ENCODE data around the gene OR8B12.
"Not testable (repeated sequence)": the region's sequence is repeated elsewhere in the genome, so short reads cannot be mapped to it uniquely, and the experiment has no call there.

OR8B12 gene

DNA sequence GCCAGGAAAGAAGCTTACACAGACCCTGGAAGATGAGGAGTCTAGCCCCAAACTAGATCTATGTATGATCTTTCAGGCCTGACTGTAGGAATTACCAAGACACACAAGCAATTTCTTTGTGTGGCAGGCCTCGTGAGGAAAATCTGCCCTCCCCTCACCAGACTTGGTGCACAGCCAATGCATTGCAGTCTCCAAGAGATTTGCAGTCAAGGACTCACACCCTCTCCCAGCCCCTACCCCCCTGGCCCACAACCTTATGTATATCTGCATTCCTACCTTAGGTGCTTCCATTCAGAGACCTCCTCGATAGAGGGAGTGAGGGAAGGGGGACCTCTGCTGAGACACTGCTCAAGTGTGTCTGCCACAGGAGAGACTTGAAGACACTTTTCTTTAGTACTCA, 9.8 kb downstream of the OR8B12 start:
- no peaks in the 10 kb centered on the region for H3K4me1 ChIP-seq (ENCODE audit: control insufficient read depth, insufficient read depth, low read length)
- no peak overlapping the region for H3K4me3 ChIP-seq (ENCODE audit: insufficient read depth, low read depth, low read length)
- H3K27me3 ChIP-seq (ENCODE audit: control insufficient read depth, insufficient read depth, low read length, poor library complexity, severe bottlenecking), result no peaks in the 10 kb centered on the region
- H3K36me3 ChIP-seq (ENCODE audit: control insufficient read depth, insufficient read depth, low read length), result no peaks in the 10 kb centered on the region
- H3K9me3 ChIP-seq (ENCODE audit: control insufficient read depth, low read length), result no peaks in the 10 kb centered on the region
- H3K27ac ChIP-seq (ENCODE audit: insufficient read depth, low read depth, low read length, poor library complexity, severe bottlenecking), result no peak overlapping the region
- 86 to 93% methylated on average over 2 of the region's 2 CpGs for WGBS, 2 experiments

DNA sequence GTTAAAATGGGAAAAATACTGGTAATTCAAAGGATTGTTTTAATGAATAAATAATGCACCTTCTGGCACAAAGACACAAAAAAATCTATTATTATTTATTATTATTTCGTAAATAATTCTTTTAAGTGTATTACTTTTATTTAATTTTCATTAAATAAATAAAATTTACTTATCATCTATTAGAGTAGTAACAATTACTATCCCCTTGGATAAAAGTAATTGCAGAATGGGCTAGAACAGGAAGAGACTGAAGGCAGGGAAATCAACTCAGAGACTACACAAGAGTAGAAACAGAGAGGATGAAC, 23.0 kb downstream of the OR8B12 start:
- no peak overlapping the region for H3K27ac ChIP-seq (ENCODE audit: insufficient read depth, low read depth, low read length, poor library complexity, severe bottlenecking)
- H3K9me3 ChIP-seq (ENCODE audit: control insufficient read depth, low read length), result no peaks in the 10 kb centered on the region
- no peaks in the 10 kb centered on the region for H3K36me3 ChIP-seq (ENCODE audit: control insufficient read depth, insufficient read depth, low read length)
- no peaks in the 10 kb centered on the region for H3K4me1 ChIP-seq (ENCODE audit: control insufficient read depth, insufficient read depth, low read length)
- no peaks in the 10 kb centered on the region for H3K27me3 ChIP-seq (ENCODE audit: control insufficient read depth, insufficient read depth, low read length, poor library complexity, severe bottlenecking)
- H3K4me3 ChIP-seq (ENCODE audit: insufficient read depth, low read depth, low read length), result no peak overlapping the region
- no CpG with 5 or more reads among the region's 1 CpG for WGBS, 2 experiments

DNA sequence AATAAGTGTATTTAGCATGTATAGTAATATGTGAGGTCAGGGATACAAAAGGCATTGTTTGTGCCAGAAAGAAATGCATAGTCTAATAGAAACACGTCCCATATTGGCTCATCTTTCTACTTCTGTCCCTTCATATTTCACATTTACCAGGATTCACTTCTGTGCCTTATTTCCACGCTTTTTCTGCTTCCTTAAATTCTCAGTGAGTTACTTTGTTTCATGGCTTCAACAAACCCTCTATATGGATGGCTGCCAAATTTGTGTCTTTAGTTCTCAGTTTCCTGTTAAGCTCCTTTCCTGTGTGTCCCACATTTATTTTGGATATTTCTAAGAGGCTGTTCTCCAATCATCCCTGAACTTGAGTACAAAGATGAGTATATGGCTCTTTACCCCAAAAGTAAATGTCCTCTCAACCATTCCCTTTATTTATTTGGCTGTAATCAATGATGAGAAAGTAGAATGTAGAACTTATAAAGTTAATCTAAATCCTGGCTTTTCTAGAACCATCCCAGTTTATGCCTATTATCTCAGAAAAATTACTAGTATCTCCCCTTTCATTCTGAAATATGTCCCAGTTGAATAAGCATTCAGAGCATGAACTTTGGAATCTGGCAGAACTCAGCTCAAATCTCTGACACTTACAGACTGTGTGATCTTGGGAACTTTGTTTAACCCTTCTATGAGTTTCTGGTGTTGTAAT, 23.5 kb downstream of the OR8B12 start:
- no peak overlapping the region for H3K27ac ChIP-seq (ENCODE audit: insufficient read depth, low read depth, low read length, poor library complexity, severe bottlenecking)

DNA sequence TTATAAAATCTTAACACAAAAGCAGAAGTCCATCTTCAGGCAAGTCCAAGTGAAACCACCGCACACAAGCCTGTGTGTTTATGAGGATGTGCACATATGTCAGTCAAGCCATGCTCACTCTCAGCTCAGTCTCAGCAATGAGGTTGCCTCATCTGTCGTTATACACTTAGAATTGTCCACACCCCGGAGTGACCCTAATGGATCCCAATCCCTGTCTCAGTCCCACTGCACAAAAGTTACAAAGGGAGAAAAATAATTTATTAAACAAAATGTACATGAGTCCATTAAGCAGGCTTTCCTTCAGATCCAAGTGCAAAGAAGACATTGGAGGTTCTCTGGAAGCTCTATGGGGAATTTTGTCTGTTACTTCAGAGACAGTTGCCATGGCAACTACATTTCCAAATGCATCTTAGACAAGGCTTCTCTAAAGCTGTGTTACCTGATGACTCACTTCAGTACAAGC, 24.4 kb downstream of the OR8B12 start:
- no peaks in the 10 kb centered on the region for H3K36me3 ChIP-seq (ENCODE audit: control insufficient read depth, insufficient read depth, low read length)
- no peaks in the 10 kb centered on the region for H3K4me1 ChIP-seq (ENCODE audit: control insufficient read depth, insufficient read depth, low read length)
- no peaks in the 10 kb centered on the region for H3K9me3 ChIP-seq (ENCODE audit: control insufficient read depth, low read length)
- H3K27me3 ChIP-seq (ENCODE audit: control insufficient read depth, insufficient read depth, low read length, poor library complexity, severe bottlenecking), result no peaks in the 10 kb centered on the region
- H3K27ac ChIP-seq (ENCODE audit: insufficient read depth, low read depth, low read length, poor library complexity, severe bottlenecking), result no peak overlapping the region
- WGBS, 2 experiments, result 95 to 100% methylated on average over 3 of the region's 3 CpGs
- no peak overlapping the region for H3K4me3 ChIP-seq (ENCODE audit: insufficient read depth, low read depth, low read length)

More for the DNA sequence above, 23.5 kb downstream of the OR8B12 start:
- 79 to 84% methylated on average over 2 of the region's 2 CpGs for WGBS, 2 experiments
- Histone ChIP-seq H3K27me3 (ENCODE audit: control insufficient read depth, insufficient read depth, low read length, poor library complexity, severe bottlenecking) (no peaks in the 10 kb centered on the region), H3K4me1 (ENCODE audit: control insufficient read depth, insufficient read depth, low read length) (no peaks in the 10 kb centered on the region), H3K9me3 (ENCODE audit: control insufficient read depth, low read length) (no peaks in the 10 kb centered on the region), H3K4me3 (ENCODE audit: insufficient read depth, low read depth, low read length) (no peak overlapping the region), H3K36me3 (ENCODE audit: control insufficient read depth, insufficient read depth, low read length) (no peaks in the 10 kb centered on the region)

DNA sequence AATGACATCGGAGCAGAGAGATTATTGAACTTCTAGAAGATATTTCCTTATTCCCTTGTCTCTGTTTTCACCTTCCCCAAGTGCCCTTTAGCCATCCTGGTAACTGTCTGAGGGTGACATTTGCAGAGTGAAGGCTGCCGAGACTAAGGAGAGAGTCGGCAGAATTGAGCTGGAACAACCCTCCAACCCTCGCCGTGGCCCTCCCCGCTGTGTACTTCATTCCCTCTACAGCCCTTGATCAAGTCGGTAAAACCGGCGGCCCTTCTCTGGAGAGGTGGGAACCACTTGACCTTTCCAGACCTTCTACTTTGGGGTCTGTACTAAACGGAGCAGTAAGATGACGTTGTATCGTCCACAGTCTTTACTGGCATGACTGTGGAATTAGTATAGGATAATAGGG, 26.1 kb downstream of the OR8B12 start:
- Histone ChIP-seq H3K27me3 (ENCODE audit: control insufficient read depth, insufficient read depth, low read length, poor library complexity, severe bottlenecking) (no peaks in the 10 kb centered on the region), H3K9me3 (ENCODE audit: control insufficient read depth, low read length) (no peaks in the 10 kb centered on the region), H3K36me3 (ENCODE audit: control insufficient read depth, insufficient read depth, low read length) (no peaks in the 10 kb centered on the region), H3K4me3 (ENCODE audit: insufficient read depth, low read depth, low read length) (no peak overlapping the region), H3K4me1 (ENCODE audit: control insufficient read depth, insufficient read depth, low read length) (no peaks in the 10 kb centered on the region), H3K27ac (ENCODE audit: insufficient read depth, low read depth, low read length, poor library complexity, severe bottlenecking) (no peak overlapping the region)
- 94 to 95% methylated on average over 12 of the region's 12 CpGs for WGBS, 2 experiments

DNA sequence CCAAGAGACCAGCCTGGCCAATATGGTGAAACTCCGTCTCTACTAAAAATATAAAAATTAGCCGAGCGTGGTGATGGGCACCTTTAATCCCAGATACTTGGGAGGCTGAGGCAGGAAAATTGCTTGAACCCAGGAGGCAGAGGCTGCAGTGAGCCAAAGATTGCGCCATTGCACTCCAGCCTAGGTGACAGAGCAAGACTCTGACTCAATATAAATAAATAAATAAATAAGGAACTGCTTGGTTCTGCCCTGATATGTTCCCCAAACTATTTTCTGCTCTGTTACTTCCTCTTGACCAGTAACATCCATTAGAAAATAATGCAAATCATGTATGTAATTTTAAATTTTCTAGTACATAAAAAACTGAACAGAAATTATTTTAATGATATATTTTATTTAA, 28.8 kb downstream of the OR8B12 start:
- not testable (repeated sequence) for H3K27me3 ChIP-seq (ENCODE audit: control insufficient read depth, insufficient read depth, low read length, poor library complexity, severe bottlenecking); H3K36me3 ChIP-seq (ENCODE audit: control insufficient read depth, insufficient read depth, low read length); H3K9me3 ChIP-seq (ENCODE audit: control insufficient read depth, low read length); H3K4me3 ChIP-seq (ENCODE audit: insufficient read depth, low read depth, low read length); H3K27ac ChIP-seq (ENCODE audit: insufficient read depth, low read depth, low read length, poor library complexity, severe bottlenecking); H3K4me1 ChIP-seq (ENCODE audit: control insufficient read depth, insufficient read depth, low read length)
- 91 to 96% methylated on average over 4 of the region's 4 CpGs for WGBS, 2 experiments

DNA sequence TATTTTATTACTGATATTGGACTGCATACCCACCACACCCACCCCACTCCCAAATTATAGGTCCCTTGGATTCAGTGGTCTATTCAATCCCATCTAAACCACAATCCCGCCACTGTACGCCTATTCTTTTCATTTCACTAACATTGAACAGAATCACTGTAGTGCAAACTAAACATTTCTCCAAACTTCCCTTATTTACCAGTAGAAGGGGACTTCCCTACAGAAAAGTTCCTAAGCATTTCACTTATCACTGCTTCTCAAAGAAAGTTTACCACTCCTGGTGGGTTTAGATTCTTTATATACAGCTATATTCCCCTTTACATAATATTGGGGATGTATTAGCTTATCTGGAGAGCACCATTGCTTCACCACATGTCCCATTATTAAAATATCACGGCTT, 29.3 kb downstream of the OR8B12 start:
- H3K9me3 ChIP-seq (ENCODE audit: control insufficient read depth, low read length), result no peaks in the 10 kb centered on the region
- WGBS, 2 experiments, result 94 to 96% methylated on average over 3 of the region's 3 CpGs
- H3K4me1 ChIP-seq (ENCODE audit: control insufficient read depth, insufficient read depth, low read length), result no peaks in the 10 kb centered on the region
- no peak overlapping the region for H3K4me3 ChIP-seq (ENCODE audit: insufficient read depth, low read depth, low read length)
- H3K27me3 ChIP-seq (ENCODE audit: control insufficient read depth, insufficient read depth, low read length, poor library complexity, severe bottlenecking), result no peaks in the 10 kb centered on the region
- no peaks in the 10 kb centered on the region for H3K36me3 ChIP-seq (ENCODE audit: control insufficient read depth, insufficient read depth, low read length)
- no peak overlapping the region for H3K27ac ChIP-seq (ENCODE audit: insufficient read depth, low read depth, low read length, poor library complexity, severe bottlenecking)

DNA sequence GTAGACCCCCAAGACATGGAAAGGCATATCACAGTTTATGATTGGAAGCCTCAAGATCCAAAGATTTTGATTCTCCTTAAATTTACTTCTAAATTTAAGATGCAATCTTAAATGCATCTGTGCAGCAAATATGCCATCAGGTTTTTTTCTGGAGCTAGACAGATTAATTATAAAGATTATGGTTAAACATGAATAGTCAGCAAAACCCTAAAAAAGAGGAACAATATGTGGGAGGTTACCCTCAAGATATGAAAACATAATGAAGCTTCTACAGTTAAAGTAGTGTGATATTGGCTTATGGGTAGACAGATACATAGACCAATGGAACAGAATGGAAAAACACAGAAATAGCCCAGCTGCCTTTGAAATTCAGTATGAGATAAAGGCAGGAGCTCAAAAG, 31.7 kb downstream of the OR8B12 start:
- H3K4me1 ChIP-seq (ENCODE audit: control insufficient read depth, insufficient read depth, low read length), result no peaks in the 10 kb centered on the region
- H3K36me3 ChIP-seq (ENCODE audit: control insufficient read depth, insufficient read depth, low read length), result no peaks in the 10 kb centered on the region
- H3K9me3 ChIP-seq (ENCODE audit: control insufficient read depth, low read length), result no peaks in the 10 kb centered on the region
- no peak overlapping the region for H3K27ac ChIP-seq (ENCODE audit: insufficient read depth, low read depth, low read length, poor library complexity, severe bottlenecking)
- H3K27me3 ChIP-seq (ENCODE audit: control insufficient read depth, insufficient read depth, low read length, poor library complexity, severe bottlenecking), result no peaks in the 10 kb centered on the region
- H3K4me3 ChIP-seq (ENCODE audit: insufficient read depth, low read depth, low read length), result no peak overlapping the region

DNA sequence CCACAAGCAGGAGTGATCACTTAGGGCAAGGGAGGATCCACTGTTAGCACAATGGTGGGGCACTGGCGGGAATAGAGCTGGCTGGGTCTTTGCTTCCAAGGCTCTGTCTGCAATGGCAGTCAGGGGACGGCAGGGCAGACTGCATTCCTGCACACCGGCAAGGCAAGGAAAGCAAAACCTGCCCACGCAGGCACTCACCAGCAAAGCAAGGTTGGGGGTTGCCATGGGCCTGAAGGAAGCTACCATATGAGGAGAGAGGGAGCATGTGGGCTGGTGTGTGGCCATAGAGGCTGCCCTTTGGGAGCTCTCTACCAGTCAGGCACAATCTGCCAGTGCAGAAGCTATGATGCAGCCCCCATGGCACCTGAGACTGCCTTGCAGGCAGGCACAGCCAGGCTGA, 33.2 kb downstream of the OR8B12 start:
- Histone ChIP-seq H3K4me1 (ENCODE audit: control insufficient read depth, insufficient read depth, low read length) (no peaks in the 10 kb centered on the region), H3K9me3 (ENCODE audit: control insufficient read depth, low read length) (no peaks in the 10 kb centered on the region), H3K36me3 (ENCODE audit: control insufficient read depth, insufficient read depth, low read length) (no peaks in the 10 kb centered on the region), H3K27me3 (ENCODE audit: control insufficient read depth, insufficient read depth, low read length, poor library complexity, severe bottlenecking) (no peaks in the 10 kb centered on the region), H3K4me3 (ENCODE audit: insufficient read depth, low read depth, low read length) (no peak overlapping the region), H3K27ac (ENCODE audit: insufficient read depth, low read depth, low read length, poor library complexity, severe bottlenecking) (no peak overlapping the region)
- WGBS, 2 experiments, result 85% methylated on average over 4 of the region's 4 CpGs

DNA sequence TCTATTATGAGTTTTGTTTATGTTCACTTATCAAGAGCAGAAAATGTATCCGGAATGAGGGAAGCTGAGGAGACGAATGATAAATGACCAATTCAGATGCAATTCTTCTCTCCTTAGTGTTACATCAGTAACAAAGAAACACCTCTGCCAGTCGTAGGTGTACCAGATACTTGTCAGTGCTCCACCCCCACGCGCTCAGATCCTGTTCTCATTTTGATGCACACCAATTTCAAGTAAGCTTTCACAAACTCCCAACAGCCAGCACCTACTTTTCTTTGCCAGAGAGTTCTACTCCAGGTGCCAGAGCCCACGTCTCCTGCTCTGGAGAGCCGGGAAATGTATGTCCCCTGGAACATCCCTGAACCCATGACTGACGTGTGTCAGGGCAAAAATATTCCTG, 43.7 kb downstream of the OR8B12 start:
- H3K9me3 ChIP-seq (ENCODE audit: control insufficient read depth, low read length), result no peaks in the 10 kb centered on the region
- peaks cover 4% of the 10 kb centered on the region for H3K4me1 ChIP-seq (ENCODE audit: control insufficient read depth, insufficient read depth, low read length)
- no peak overlapping the region for H3K27ac ChIP-seq (ENCODE audit: insufficient read depth, low read depth, low read length, poor library complexity, severe bottlenecking)
- no peaks in the 10 kb centered on the region for H3K36me3 ChIP-seq (ENCODE audit: control insufficient read depth, insufficient read depth, low read length)
- WGBS, 2 experiments, result 86 to 88% methylated on average over 8 of the region's 8 CpGs
- no peaks in the 10 kb centered on the region for H3K27me3 ChIP-seq (ENCODE audit: control insufficient read depth, insufficient read depth, low read length, poor library complexity, severe bottlenecking)
- no peak overlapping the region for H3K4me3 ChIP-seq (ENCODE audit: insufficient read depth, low read depth, low read length)

Data from ectodermal cell (in vitro differentiated cells).